ENCODE measurements around the gene DNAJC12.

DNAJC12 gene

DNA sequence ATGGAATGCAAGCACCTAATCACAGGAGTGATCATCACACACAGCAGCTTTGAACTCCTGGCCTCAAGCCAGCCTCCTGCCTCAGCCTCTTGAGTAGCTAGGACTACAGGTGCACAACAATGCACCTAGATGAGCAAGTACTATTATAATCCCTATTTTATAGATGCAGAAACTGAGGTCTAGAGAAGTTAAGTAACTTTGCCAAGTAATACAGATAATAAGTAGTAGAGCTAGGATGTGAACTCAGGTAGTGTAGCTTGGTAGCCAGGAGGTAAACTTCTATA, 33.7 kb downstream of the DNAJC12 start:
- no peaks in the 10 kb centered on the region for H3K36me3 ChIP-seq (ENCODE audit: insufficient read depth, low read length)
- H4K20me1 ChIP-seq (ENCODE audit: insufficient read depth, low read length, poor library complexity, severe bottlenecking): no peaks in the 10 kb centered on the region
- no peaks in the 10 kb centered on the region for H3K9me2 ChIP-seq (replicated peaks; ENCODE audit: low read depth, low read length)
- H3K9ac ChIP-seq (ENCODE audit: low read depth, low read length, poor library complexity, severe bottlenecking): no peak overlapping the region
- H3K4me2 ChIP-seq (ENCODE audit: low read depth, low read length, poor library complexity, severe bottlenecking): no peak overlapping the region
- H3K4me1 ChIP-seq (ENCODE audit: insufficient read depth, low read length, poor library complexity, severe bottlenecking): no peaks in the 10 kb centered on the region
- H3K79me2 ChIP-seq (ENCODE audit: insufficient read depth, low read length): no peaks in the 10 kb centered on the region
- no peak overlapping the region for H3K4me3 ChIP-seq (ENCODE audit: low read length, poor library complexity, severe bottlenecking)
- H3K9me3 ChIP-seq (ENCODE audit: insufficient read depth, low read depth, low read length): no peaks in the 10 kb centered on the region
- no peak for TF ChIP-seq EZH2phosphoT487 (IDR thresholded peaks at IDR 0.05; ENCODE audit: borderline replicate concordance)
- TF ChIP-seq, protein P1, sequence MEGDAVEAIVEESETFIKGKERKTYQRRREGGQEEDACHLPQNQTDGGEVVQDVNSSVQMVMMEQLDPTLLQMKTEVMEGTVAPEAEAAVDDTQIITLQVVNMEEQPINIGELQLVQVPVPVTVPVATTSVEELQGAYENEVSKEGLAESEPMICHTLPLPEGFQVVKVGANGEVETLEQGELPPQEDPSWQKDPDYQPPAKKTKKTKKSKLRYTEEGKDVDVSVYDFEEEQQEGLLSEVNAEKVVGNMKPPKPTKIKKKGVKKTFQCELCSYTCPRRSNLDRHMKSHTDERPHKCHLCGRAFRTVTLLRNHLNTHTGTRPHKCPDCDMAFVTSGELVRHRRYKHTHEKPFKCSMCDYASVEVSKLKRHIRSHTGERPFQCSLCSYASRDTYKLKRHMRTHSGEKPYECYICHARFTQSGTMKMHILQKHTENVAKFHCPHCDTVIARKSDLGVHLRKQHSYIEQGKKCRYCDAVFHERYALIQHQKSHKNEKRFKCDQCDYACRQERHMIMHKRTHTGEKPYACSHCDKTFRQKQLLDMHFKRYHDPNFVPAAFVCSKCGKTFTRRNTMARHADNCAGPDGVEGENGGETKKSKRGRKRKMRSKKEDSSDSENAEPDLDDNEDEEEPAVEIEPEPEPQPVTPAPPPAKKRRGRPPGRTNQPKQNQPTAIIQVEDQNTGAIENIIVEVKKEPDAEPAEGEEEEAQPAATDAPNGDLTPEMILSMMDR (conservative IDR thresholded peaks at IDR 0.05; ENCODE audit: low read length): no peak
- H3K27me3 ChIP-seq (ENCODE audit: insufficient read depth, low read length, poor library complexity, severe bottlenecking): no peaks in the 10 kb centered on the region
- no peak overlapping the region for H2AFZ ChIP-seq (ENCODE audit: low read length)
- H3F3A ChIP-seq (ENCODE audit: low read depth): no peaks in the 10 kb centered on the region

DNA sequence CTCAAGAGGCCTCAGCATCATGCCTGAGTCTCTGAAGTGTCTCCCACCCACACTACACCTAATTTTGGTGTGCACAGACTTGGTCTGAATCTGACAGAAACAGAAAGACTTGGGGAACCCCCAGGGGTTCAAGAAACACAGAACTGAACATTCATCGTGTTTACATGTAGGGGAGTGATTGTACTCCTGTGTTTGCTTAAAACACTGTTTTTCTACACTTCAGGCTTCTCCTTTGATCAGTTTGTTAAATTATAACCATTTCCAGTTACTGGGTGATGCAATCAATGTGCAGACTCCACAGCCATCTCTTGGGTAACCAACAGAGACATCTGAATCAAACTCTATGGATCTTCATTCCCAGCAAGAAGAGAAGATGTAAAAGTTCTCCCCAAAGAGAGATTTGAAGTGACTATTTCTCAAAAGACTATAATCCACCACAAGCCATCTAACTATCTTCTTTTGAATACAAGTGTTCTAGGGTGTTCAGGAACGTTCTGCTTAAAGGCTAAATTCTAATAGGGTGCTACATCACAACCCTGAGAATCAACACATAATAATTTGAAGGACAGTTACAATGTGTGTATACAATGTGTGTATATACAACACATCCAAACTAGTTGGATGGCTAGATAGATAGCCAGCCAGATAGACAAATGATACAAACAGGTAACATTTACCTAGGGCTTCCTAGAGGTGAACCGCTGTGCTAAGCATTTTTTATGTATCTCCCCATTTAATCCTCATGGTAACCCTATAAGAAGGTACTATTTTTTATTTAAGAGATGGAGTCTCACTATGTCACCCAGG, 34.2 kb downstream of the DNAJC12 start:
- Histone ChIP-seq H3K9me3 (ENCODE audit: insufficient read depth, low read depth, low read length) (no peaks in the 10 kb centered on the region), H3K9ac (ENCODE audit: low read depth, low read length, poor library complexity, severe bottlenecking) (no peak overlapping the region), H3K36me3 (ENCODE audit: insufficient read depth, low read length) (no peaks in the 10 kb centered on the region), H3K9me2 (replicated peaks; ENCODE audit: low read depth, low read length) (no peaks in the 10 kb centered on the region), H3K4me1 (ENCODE audit: insufficient read depth, low read length, poor library complexity, severe bottlenecking) (no peaks in the 10 kb centered on the region), H3K79me2 (ENCODE audit: insufficient read depth, low read length) (no peaks in the 10 kb centered on the region), H3K27me3 (ENCODE audit: insufficient read depth, low read length, poor library complexity, severe bottlenecking) (no peaks in the 10 kb centered on the region), H3F3A (ENCODE audit: low read depth) (no peaks in the 10 kb centered on the region), H3K4me2 (ENCODE audit: low read depth, low read length, poor library complexity, severe bottlenecking) (no peak overlapping the region), H4K20me1 (ENCODE audit: insufficient read depth, low read length, poor library complexity, severe bottlenecking) (no peaks in the 10 kb centered on the region), H2AFZ (ENCODE audit: low read length) (no peak overlapping the region), H3K4me3 (ENCODE audit: low read length, poor library complexity, severe bottlenecking) (no peak overlapping the region)
- TF ChIP-seq, protein P1 (conservative IDR thresholded peaks at IDR 0.05; ENCODE audit: low read length): no peak
- TF ChIP-seq EZH2phosphoT487 (IDR thresholded peaks at IDR 0.05; ENCODE audit: borderline replicate concordance): no peak

DNA sequence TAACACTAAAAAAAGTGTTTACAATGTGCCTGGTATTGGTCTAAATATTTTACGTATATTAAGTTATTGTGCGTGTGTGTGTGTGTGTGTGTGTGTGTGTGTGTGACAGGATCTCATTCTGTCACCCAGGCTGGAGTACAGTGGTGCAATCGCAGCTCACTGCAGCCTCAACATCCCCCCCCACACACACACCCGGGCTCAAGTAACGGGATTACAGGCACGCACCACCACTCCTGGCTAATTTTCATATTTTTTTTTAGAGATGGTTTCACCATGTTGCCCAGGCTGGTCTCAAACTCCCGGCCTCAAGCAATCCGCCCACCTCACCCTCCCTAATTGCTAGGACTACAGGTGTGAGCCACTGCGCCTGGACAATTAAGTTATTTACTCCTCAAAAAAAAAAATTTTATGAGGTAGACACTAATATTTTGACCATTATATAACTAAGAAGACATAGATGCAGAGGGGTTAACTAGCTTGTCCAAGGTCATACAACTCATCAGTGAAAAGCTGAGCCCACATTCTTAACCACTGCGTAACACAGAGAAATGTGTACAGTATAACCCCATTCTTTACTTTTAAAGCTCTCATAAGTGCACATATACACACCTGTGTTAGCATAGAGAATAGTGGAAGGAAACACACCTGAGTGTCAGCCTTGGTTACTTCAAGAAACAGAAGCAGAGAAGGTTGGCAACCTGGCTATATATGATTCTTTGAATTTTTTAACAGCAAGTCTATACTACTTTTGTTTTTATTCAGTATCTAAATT, 35.0 kb downstream of the DNAJC12 start:
- H3K9ac ChIP-seq (ENCODE audit: low read depth, low read length, poor library complexity, severe bottlenecking): no peak overlapping the region
- no peaks in the 10 kb centered on the region for H3K4me1 ChIP-seq (ENCODE audit: insufficient read depth, low read length, poor library complexity, severe bottlenecking)
- H2AFZ ChIP-seq (ENCODE audit: low read length): no peak overlapping the region
- no peaks in the 10 kb centered on the region for H3K36me3 ChIP-seq (ENCODE audit: insufficient read depth, low read length)
- no peaks in the 10 kb centered on the region for H3K9me2 ChIP-seq (replicated peaks; ENCODE audit: low read depth, low read length)
- H3K4me2 ChIP-seq (ENCODE audit: low read depth, low read length, poor library complexity, severe bottlenecking): no peak overlapping the region
- no peaks in the 10 kb centered on the region for H4K20me1 ChIP-seq (ENCODE audit: insufficient read depth, low read length, poor library complexity, severe bottlenecking)
- TF ChIP-seq, protein P1 (conservative IDR thresholded peaks at IDR 0.05; ENCODE audit: low read length): no peak
- TF ChIP-seq EZH2phosphoT487 (IDR thresholded peaks at IDR 0.05; ENCODE audit: borderline replicate concordance): no peak
- H3F3A ChIP-seq (ENCODE audit: low read depth): no peaks in the 10 kb centered on the region
- no peaks in the 10 kb centered on the region for H3K79me2 ChIP-seq (ENCODE audit: insufficient read depth, low read length)
- no peaks in the 10 kb centered on the region for H3K27me3 ChIP-seq (ENCODE audit: insufficient read depth, low read length, poor library complexity, severe bottlenecking)
- no peaks in the 10 kb centered on the region for H3K9me3 ChIP-seq (ENCODE audit: insufficient read depth, low read depth, low read length)
- H3K4me3 ChIP-seq (ENCODE audit: low read length, poor library complexity, severe bottlenecking): no peak overlapping the region

All from Loucy (cell line).